Effector CD4-positive, alpha-beta T cell (primary cell): ENCODE results near the gene GFY. TPM values are rescaled to one million over a fixed set of nuclear protein-coding genes. Genes with fewer than 3 reads are reported as not detected.
A peak's percentile ranks its signal among the peaks of the same experiment; 100 is the strongest.

Source experiments
- DNase-seq: peaks from one replicate; pipeline ENCODE4 v3.0.0-alpha.2; 2020
- total RNA-seq: gene quantifications from one replicate; lab custom pipeline; 2026; lab: John Stamatoyannopoulos, UW

GFY gene
- total RNA-seq, result not detected

- DNase-seq, result no peak
Observed at GRCh38 chr19:49425178-49425577, at the start of gene GFY. GFY (plus strand) TSS chr19:49425388; CDS start chr19:49426431, 1,043 bp downstream.

- DNase-seq, result no peak
Observed at GRCh38 chr19:49378512-49378911, 46.7 kb upstream of the GFY start.

GRCh38 chr19:49380391-49380790, 44.8 kb upstream of the GFY start:
- DNase-seq, result no peak

- no peak for DNase-seq
Observed at GRCh38 chr19:49382639-49383038, 42.5 kb upstream of the GFY start.

- no peak for DNase-seq
Observed at GRCh38 chr19:49383599-49383998, 41.6 kb upstream of the GFY start.

GRCh38 chr19:49387936-49388372, 37.2 kb upstream of the GFY start, which contains the start of gene KASH5:
KASH5 (plus strand) TSS chr19:49388249; CDS start chr19:49390884, 2,635 bp downstream.
- peak; percentile 58 for DNase-seq

- no peak for DNase-seq
Observed at GRCh38 chr19:49389406-49389805, 35.8 kb upstream of the GFY start.

GRCh38 chr19:49390131-49390928, 34.9 kb upstream of the GFY start:
- no peak for DNase-seq

GRCh38 chr19:49390929-49391359, 34.2 kb upstream of the GFY start:
- DNase-seq, result no peak

GRCh38 chr19:49391581-49392399, 33.4 kb upstream of the GFY start:
- DNase-seq, result peak; percentile 74

GRCh38 chr19:49393881-49394280, 31.3 kb upstream of the GFY start:
- no peak for DNase-seq

GRCh38 chr19:49395581-49396407, 29.4 kb upstream of the GFY start:
- DNase-seq, result no peak

GRCh38 chr19:49396738-49397505, 28.3 kb upstream of the GFY start:
- DNase-seq, result no peak

- DNase-seq, result no peak
Observed at GRCh38 chr19:49398001-49398615, 27.1 kb upstream of the GFY start.

GRCh38 chr19:49398931-49399330, 26.3 kb upstream of the GFY start:
- DNase-seq, result no peak

GRCh38 chr19:49400029-49400428, 25.2 kb upstream of the GFY start:
- no peak for DNase-seq

GRCh38 chr19:49403404-49404187, 21.6 kb upstream of the GFY start:
- DNase-seq, result no peak

- DNase-seq, result no peak
Observed at GRCh38 chr19:49407079-49407478, 18.1 kb upstream of the GFY start.

- DNase-seq, result no peak
Observed at GRCh38 chr19:49407482-49408015, 17.6 kb upstream of the GFY start.

- no peak for DNase-seq
Observed at GRCh38 chr19:49408816-49409440, 16.3 kb upstream of the GFY start.
